Activated CD8-positive, alpha-beta memory T cell treated with anti-CD3 and anti-CD28 coated beads, Interleukin-2, amount 10 ng/mL, durations not matched to agents 7 days and 5 days (primary cell): ENCODE measurements around the gene NWD2. TPM values are rescaled to one million over a fixed set of nuclear protein-coding genes. Genes with fewer than 3 reads are reported as not detected.
"Not testable (repeated sequence)": the region's sequence is repeated elsewhere in the genome, so short reads cannot be mapped to it uniquely, and the experiment has no call there.

Source experiments
- ATAC-seq: fragments of 150-1000 bp; cut with Tn5 transposase; one replicate; pipeline ENCODE4 v1.10.0; 2021; ENCODE audit warnings: moderate library complexity
- CTCF ChIA-PET: fragments of 350-600 bp; sonication (Branson Sonifier 250); formaldehyde crosslinking; loops from one replicate; lab custom pipeline; 2021; ENCODE audit warnings: antibody characterized with exemption; lab: Charles Lee
- DNase-seq: peaks from one replicate; pipeline ENCODE4 v3.0.0-alpha.2; 2020
- H3K27ac Mint-ChIP-seq: one replicate; pipeline ENCODE4 v1.8.0; 2021; ENCODE audit warnings: mild to moderate bottlenecking, mixed read lengths
- H3K27me3 Mint-ChIP-seq: one replicate; pipeline ENCODE4 v1.8.0; 2021; ENCODE audit warnings: mixed read lengths
- H3K36me3 Mint-ChIP-seq: one replicate; pipeline ENCODE4 v1.8.0; 2021; ENCODE audit warnings: mild to moderate bottlenecking, mixed read lengths
- H3K4me1 Mint-ChIP-seq: one replicate; pipeline ENCODE4 v1.8.0; 2021; ENCODE audit warnings: mixed read lengths
- H3K4me3 Mint-ChIP-seq: one replicate; pipeline ENCODE4 v1.8.0; 2021; ENCODE audit warnings: mild to moderate bottlenecking, moderate library complexity, mixed read lengths
- H3K9me3 Mint-ChIP-seq: one replicate; pipeline ENCODE4 v1.8.0; 2022; ENCODE audit warnings: low read depth, mixed read lengths
- total RNA-seq, 2 experiments: library from RNA; stranded (reverse); gene quantifications; one replicate each; pipeline ENCODE4 v1.2.3, GENCODE V29; 2021

Gene NWD2
- total RNA-seq, 2 experiments from 2014 or later, result not detected

DNA sequence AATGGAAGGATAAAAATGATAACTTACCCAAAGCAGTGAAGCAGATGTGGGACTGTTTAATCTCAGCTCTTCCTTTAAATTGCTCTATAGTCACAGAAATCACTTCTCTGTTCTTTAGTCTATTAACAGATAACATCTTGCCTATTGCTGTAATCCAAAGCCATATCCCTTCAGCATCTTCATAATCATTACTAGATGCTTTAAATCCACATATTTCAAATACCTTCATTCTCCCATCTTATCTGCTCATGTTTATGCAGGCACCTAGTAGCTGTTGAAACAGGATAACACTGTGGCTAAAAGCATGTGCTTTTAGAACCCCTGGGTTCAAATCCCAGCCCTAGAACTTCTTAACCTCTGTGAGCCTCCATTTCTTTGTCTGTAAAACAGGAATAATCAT lies 231.7 kb downstream of the NWD2 start:
- H3K4me3 Mint-ChIP-seq, result no peak overlapping the region
- no peaks in the 10 kb centered on the region for H3K9me3 Mint-ChIP-seq
- no peak overlapping the region for H3K27ac Mint-ChIP-seq
- no peaks in the 10 kb centered on the region for H3K36me3 Mint-ChIP-seq
- no peaks in the 10 kb centered on the region for H3K4me1 Mint-ChIP-seq
- CTCF ChIA-PET, result interaction anchor here (1.3 kb wide), 1 partner anchor 127 kb away, joined by 4 read pairs; no protein-coding TSS in a partner anchor
- ATAC-seq, result no peak
- peaks cover 40% of the 10 kb centered on the region for H3K27me3 Mint-ChIP-seq
- DNase-seq, result no peak

GRCh38 chr4:37476691-37477090 lies 232.1 kb downstream of the NWD2 start:
- Mint-ChIP-seq H3K4me3 (no peak overlapping the region), H3K36me3 (no peaks in the 10 kb centered on the region), H3K9me3 (peaks cover 2% of the 10 kb centered on the region), H3K27me3 (peaks cover 40% of the 10 kb centered on the region), H3K27ac (no peak overlapping the region), H3K4me1 (peaks cover 2% of the 10 kb centered on the region)
- ATAC-seq, result no peak
- CTCF ChIA-PET, result interaction anchor here (1.3 kb wide), 1 partner anchor 126 kb away, joined by 4 read pairs; no protein-coding TSS in a partner anchor
- DNase-seq, result no peak

GRCh38 chr4:37477126-37477525 lies 232.6 kb downstream of the NWD2 start:
- H3K9me3 Mint-ChIP-seq, result peaks cover 2% of the 10 kb centered on the region
- DNase-seq, result no peak
- ATAC-seq, result no peak
- H3K4me3 Mint-ChIP-seq, result no peak overlapping the region
- peaks cover 2% of the 10 kb centered on the region for H3K4me1 Mint-ChIP-seq
- no peak overlapping the region for H3K27ac Mint-ChIP-seq
- peaks cover 36% of the 10 kb centered on the region for H3K27me3 Mint-ChIP-seq
- CTCF ChIA-PET, result interaction anchor here (1.3 kb wide), 1 partner anchor 126 kb away, joined by 4 read pairs; no protein-coding TSS in a partner anchor
- no peaks in the 10 kb centered on the region for H3K36me3 Mint-ChIP-seq

GRCh38 chr4:37478151-37478550 lies 233.6 kb downstream of the NWD2 start:
- H3K9me3 Mint-ChIP-seq, result peaks cover 2% of the 10 kb centered on the region
- H3K27ac Mint-ChIP-seq, result no peak overlapping the region
- no peak for DNase-seq
- ATAC-seq, result no peak
- H3K4me1 Mint-ChIP-seq, result peaks cover 2% of the 10 kb centered on the region
- H3K4me3 Mint-ChIP-seq, result no peak overlapping the region
- CTCF ChIA-PET, result no interaction called here
- peaks cover 33% of the 10 kb centered on the region for H3K27me3 Mint-ChIP-seq
- H3K36me3 Mint-ChIP-seq, result no peaks in the 10 kb centered on the region

DNA sequence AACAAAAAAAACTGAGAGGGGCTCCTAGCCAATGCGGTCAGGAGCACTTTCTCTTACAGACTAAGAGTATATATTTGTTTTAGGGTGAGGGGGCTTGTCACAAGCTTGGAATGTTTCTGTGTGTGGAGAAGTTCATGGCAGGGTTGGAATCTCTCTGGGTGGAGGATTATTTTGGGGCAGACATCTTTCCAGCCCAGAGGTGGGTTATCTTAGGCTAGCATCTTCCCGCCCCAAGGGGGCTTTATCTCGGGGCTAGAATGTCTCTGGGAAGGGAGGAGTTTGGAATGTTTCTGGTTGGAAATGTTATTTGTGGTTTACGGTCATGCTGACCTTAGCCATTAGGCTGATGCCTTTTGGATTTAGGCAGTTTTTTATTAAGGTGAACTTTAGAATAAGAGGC lies 236.0 kb downstream of the NWD2 start:
- CTCF ChIA-PET, result no interaction called here
- DNase-seq (no peak), ATAC-seq (no peak)
- peaks cover 2% of the 10 kb centered on the region for H3K9me3 Mint-ChIP-seq
- H3K27ac Mint-ChIP-seq, result no peak overlapping the region
- H3K4me1 Mint-ChIP-seq, result peaks cover 2% of the 10 kb centered on the region
- H3K36me3 Mint-ChIP-seq, result no peaks in the 10 kb centered on the region
- H3K4me3 Mint-ChIP-seq, result no peak overlapping the region
- peaks cover 26% of the 10 kb centered on the region for H3K27me3 Mint-ChIP-seq

- Mint-ChIP-seq H3K36me3 (no peaks in the 10 kb centered on the region), H3K27me3 (peaks cover 20% of the 10 kb centered on the region), H3K27ac (no peak overlapping the region), H3K4me1 (peaks cover 2% of the 10 kb centered on the region), H3K4me3 (no peak overlapping the region), H3K9me3 (peaks cover 2% of the 10 kb centered on the region)
- ATAC-seq, result no peak
- no peak for DNase-seq
- CTCF ChIA-PET, result no interaction called here
These were observed 237.1 kb downstream of the NWD2 start for GRCh38 chr4:37481547-37482122.

DNA sequence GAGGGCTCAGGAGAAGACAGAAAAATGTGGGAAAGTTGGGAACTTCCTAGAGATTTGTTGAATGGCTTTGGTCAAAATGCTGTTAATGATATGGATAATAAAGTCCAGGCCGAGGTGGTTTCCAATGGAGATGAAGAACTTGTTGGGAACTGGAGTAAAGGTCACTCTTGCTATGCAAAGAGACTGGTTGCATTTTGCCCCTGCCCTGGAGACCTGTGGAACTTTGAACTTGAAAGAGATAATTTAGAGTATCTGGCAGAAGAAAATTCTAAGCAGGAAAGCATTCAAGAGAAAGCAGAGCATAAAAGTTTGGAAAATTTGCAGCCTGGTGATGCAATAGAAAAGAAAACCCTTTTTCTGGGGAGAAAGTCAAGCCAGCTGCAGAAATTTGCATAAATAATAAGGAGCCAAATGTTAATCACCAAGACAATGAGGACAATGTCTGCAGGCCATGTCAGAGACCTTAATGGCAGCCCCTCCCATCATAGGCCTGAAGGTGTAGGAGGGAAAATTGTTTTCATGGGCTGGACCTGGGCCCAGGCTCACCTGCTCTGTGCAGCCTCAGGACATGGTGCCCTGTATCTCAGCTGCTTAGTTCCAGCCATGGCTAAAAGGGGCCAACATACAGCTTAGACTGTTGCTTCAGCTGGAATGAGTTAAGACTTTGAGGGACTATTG lies 237.8 kb downstream of the NWD2 start:
- CTCF ChIA-PET, result no interaction called here
- Mint-ChIP-seq H3K27ac (no peak overlapping the region), H3K4me3 (no peak overlapping the region), H3K27me3 (peaks cover 18% of the 10 kb centered on the region), H3K4me1 (peaks cover 2% of the 10 kb centered on the region), H3K36me3 (no peaks in the 10 kb centered on the region), H3K9me3 (peaks cover 2% of the 10 kb centered on the region)
- DNase-seq (no peak), ATAC-seq (no peak)

GRCh38 chr4:37483610-37484009 lies 239.1 kb downstream of the NWD2 start:
- ATAC-seq (no peak), DNase-seq (no peak)
- Mint-ChIP-seq H3K36me3 (no peaks in the 10 kb centered on the region), H3K4me3 (no peak overlapping the region), H3K27me3 (peaks cover 21% of the 10 kb centered on the region), H3K4me1 (peaks cover 2% of the 10 kb centered on the region), H3K9me3 (peaks cover 2% of the 10 kb centered on the region), H3K27ac (no peak overlapping the region)
- CTCF ChIA-PET, result no interaction called here

DNA sequence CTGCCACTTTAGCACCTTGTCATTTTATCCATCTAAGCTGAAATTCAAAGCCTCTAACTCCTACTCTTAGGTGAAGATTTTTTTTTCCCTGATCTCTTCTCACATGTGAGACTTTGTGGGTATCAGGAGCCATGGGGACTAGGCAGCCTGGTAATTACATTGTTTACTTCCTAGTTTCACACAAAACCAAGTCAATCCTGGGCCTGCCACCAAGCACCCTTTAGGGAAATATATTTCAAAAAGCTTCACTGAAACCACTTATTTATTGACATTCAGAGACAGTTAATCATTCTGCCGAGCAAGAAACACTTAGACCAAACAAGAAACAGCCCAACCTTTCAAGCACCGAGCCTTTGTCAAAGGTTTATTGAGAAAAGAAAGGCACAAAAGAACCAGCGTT lies 241.6 kb downstream of the NWD2 start:
- ATAC-seq, result no peak
- CTCF ChIA-PET, result no interaction called here
- peaks cover 14% of the 10 kb centered on the region for H3K27me3 Mint-ChIP-seq
- no peaks in the 10 kb centered on the region for H3K36me3 Mint-ChIP-seq
- H3K4me1 Mint-ChIP-seq, result peaks cover 2% of the 10 kb centered on the region
- no peak overlapping the region for H3K27ac Mint-ChIP-seq
- DNase-seq, result no peak
- no peak overlapping the region for H3K4me3 Mint-ChIP-seq
- peaks cover 2% of the 10 kb centered on the region for H3K9me3 Mint-ChIP-seq

DNA sequence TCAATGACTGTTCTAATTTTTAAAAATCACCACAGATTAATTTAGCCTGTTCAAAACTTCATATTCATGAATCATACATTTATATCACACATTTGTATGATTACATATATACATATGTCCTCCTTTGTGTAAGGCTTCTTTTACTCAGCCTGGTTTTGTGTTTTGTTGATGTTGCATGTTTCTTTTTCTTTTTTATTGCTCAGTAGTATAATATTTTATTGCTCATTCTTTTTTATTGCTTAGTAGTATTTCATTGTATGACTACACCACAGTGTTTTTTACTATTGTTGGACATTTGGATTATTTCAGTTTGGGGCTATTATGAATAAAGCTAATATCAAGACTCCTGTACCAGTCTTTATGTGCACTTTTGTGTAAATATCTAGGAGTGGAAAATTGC lies 243.1 kb downstream of the NWD2 start:
- no peaks in the 10 kb centered on the region for H3K36me3 Mint-ChIP-seq
- no peak for ATAC-seq
- H3K9me3 Mint-ChIP-seq, result no peaks in the 10 kb centered on the region
- H3K4me3 Mint-ChIP-seq, result no peak overlapping the region
- DNase-seq, result no peak
- no peak overlapping the region for H3K27ac Mint-ChIP-seq
- peaks cover 14% of the 10 kb centered on the region for H3K27me3 Mint-ChIP-seq
- H3K4me1 Mint-ChIP-seq, result no peaks in the 10 kb centered on the region
- CTCF ChIA-PET, result no interaction called here

- Mint-ChIP-seq H3K9me3 (no peaks in the 10 kb centered on the region), H3K4me1 (no peaks in the 10 kb centered on the region), H3K27me3 (peaks cover 12% of the 10 kb centered on the region), H3K36me3 (no peaks in the 10 kb centered on the region), H3K27ac (no peak overlapping the region), H3K4me3 (no peak overlapping the region)
- ATAC-seq (no peak), DNase-seq (no peak)
- CTCF ChIA-PET, result no interaction called here
These were observed 245.2 kb downstream of the NWD2 start for GRCh38 chr4:37489697-37490096.

DNA sequence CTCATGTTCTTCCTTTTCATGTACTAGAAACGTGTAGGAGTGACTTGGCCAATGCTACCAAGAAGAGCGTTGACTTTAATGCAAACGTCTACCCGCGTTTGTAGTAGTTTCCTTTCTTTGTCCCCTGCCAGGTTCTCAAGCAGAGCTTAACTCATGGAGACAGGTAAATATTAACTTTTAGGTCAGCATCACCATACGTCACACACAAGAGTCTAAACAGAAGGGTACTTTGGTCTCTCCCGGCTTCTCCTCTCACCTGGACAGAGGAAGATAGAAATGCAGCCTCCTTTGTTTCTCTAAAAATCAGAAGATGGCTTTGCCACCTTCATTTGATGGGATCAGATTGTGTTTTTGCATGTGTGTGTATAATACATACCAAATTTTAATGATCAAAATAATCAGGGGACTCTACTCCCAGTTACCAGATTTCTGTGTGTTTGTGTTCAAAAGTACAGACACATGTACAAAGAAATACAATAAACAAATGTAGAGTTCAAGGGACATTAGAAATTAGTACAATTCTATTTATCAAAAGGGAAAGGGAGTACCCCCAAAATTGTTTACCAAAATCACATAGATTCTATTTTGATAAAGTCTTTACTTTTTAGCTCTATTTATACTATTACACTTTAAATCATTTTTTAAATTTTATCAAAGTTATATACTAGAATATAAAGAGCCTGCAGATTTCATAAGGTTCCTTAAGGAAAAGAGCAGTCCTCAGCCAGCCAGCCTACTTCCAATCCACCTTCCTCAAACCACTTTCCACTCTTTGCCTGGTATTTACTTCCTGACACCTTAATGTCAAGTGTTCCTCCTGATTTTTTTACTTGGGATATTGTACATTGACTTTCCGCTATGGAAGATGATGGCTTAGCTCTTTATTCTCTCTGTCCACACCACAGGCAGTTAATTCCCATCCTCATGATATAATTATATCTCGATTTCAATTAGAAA lies 246.1 kb downstream of the NWD2 start:
- CTCF ChIA-PET, result no interaction called here
- H3K4me3 Mint-ChIP-seq, result no peak overlapping the region
- no peak for DNase-seq
- H3K27me3 Mint-ChIP-seq, result peaks cover 12% of the 10 kb centered on the region
- H3K36me3 Mint-ChIP-seq, result no peaks in the 10 kb centered on the region
- ATAC-seq, result no peak
- no peak overlapping the region for H3K27ac Mint-ChIP-seq
- H3K9me3 Mint-ChIP-seq, result peaks cover 2% of the 10 kb centered on the region
- no peaks in the 10 kb centered on the region for H3K4me1 Mint-ChIP-seq

DNA sequence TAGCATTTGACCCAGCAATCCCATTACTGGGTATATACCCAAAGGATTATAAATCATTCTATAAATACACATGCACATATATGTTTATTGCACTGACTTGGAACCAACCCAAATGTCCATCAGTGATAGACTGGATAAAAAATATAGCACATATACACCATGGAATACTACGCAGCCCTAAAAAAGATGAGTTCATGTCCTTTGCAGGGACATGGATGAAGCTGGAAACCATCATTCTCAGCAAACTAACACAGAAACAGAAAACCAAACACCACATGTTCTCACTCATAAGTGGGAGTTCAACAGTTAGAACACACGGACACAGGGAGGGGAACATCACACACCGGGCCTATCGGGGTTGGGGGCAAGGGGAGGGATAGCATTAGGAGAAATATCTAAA lies 250.8 kb downstream of the NWD2 start:
- H3K36me3 Mint-ChIP-seq, H3K9me3 Mint-ChIP-seq, CTCF ChIA-PET, H3K27ac Mint-ChIP-seq, H3K4me1 Mint-ChIP-seq, H3K27me3 Mint-ChIP-seq, H3K4me3 Mint-ChIP-seq, DNase-seq, ATAC-seq: not testable (repeated sequence)
